Measurements from ENCODE around the gene MSX1. TPM values are rescaled to one million over a fixed set of nuclear protein-coding genes. Genes with fewer than 3 reads are reported as not detected.

Gene MSX1
- total and polyA plus RNA-seq, 2 of the 13 experiments (the other 11 are each of a cell fraction or from before 2014, with no cell fraction given), result 12.1 to 14.9 TPM

- TF ChIP-seq NCOA5 (CRISPR knock-in tag; IDR thresholded peaks at IDR 0.05), result no peak
- TF ChIP-seq CEBPB (IDR thresholded peaks at IDR 0.05; ENCODE audit: borderline replicate concordance, low read depth, low read length), result no peak
- TF ChIP-seq HES4 (CRISPR knock-in tag; IDR thresholded peaks at IDR 0.05; ENCODE audit: borderline replicate concordance), result 0 out of 2 replicates have a peak, but pooled peaks have one; percentile 20
- TF ChIP-seq ZSCAN21 (CRISPR knock-in tag; IDR thresholded peaks at IDR 0.05; ENCODE audit: borderline replicate concordance), result 0 out of 2 replicates have a peak, but pooled peaks have one; percentile 10
- TF ChIP-seq SALL2 (CRISPR knock-in tag; IDR thresholded peaks at IDR 0.05), result no peak; the same call in 1 of the 2 replicates
- peak; percentile 39 for TF ChIP-seq YY1 (IDR thresholded peaks at IDR 0.05; ENCODE audit: insufficient read depth, insufficient replicate concordance, low read depth, low read length)
- peak in 1 of 2 experiments; percentile 39; a peak in 1 of 4 replicates for TF ChIP-seq HMGXB4 (CRISPR knock-in tag; IDR thresholded peaks at IDR 0.05; ENCODE audit: borderline replicate concordance in 1 of 2, low read depth in 1 of 2)
- no peak for TF ChIP-seq ZNF629 (CRISPR knock-in tag; conservative IDR thresholded peaks at IDR 0.05)
- TF ChIP-seq ISX (CRISPR knock-in tag; conservative IDR thresholded peaks at IDR 0.05), result 0 out of 2 replicates have a peak, but pooled peaks have one; percentile 42
- TF ChIP-seq SIN3A (IDR thresholded peaks at IDR 0.05; ENCODE audit: borderline replicate concordance, low read depth, low read length), result peak; percentile 6; the same call in 1 of the 2 replicates
- TF ChIP-seq GABPB1 (CRISPR knock-in tag; IDR thresholded peaks at IDR 0.05), result 0 out of 2 replicates have a peak, but pooled peaks have one; percentile 11
- TF ChIP-seq ARNT2 (CRISPR knock-in tag; IDR thresholded peaks at IDR 0.05; ENCODE audit: low read depth), result 0 out of 2 replicates have a peak, but pooled peaks have one; percentile 3
- 0 out of 2 replicates have a peak, but pooled peaks have one; percentile 29 for TF ChIP-seq MTERF4 (CRISPR knock-in tag; IDR thresholded peaks at IDR 0.05)
Observed at GRCh38 chr4:4859799-4860599, 534 bp downstream of the MSX1 start (continued).
